H9 (cell line): ENCODE measurements around the gene PTGFRN. TPM values are rescaled to one million over a fixed set of nuclear protein-coding genes. Genes with fewer than 3 reads are reported as not detected.

Experiments used
- DNase-seq: peaks from one replicate; pipeline ENCODE4 v3.0.0-alpha.2; 2017
- H2AFZ ChIP-seq: one replicate; pipeline ENCODE4 v1.6.1; 2013; ENCODE audit warnings: mild to moderate bottlenecking, low read length, control low read depth, moderate library complexity
- H2AK5ac ChIP-seq: 2 replicates; pipeline ENCODE4 v1.6.1; 2013; ENCODE audit warnings: low read length, control low read depth, mixed read lengths; ENCODE audit not compliant: insufficient read length
- H2BK120ac ChIP-seq: one replicate; pipeline ENCODE4 v1.6.1; 2013; ENCODE audit warnings: low read depth, mild to moderate bottlenecking, low read length, control low read depth, inconsistent platforms; ENCODE audit not compliant: poor library complexity, severe bottlenecking
- H2BK12ac ChIP-seq: 2 replicates; pipeline ENCODE4 v1.6.1; 2013; ENCODE audit warnings: low read length, control low read depth, mixed read lengths, low read depth; ENCODE audit not compliant: insufficient read length
- H2BK15ac ChIP-seq: 2 replicates; pipeline ENCODE4 v1.6.1; 2013; ENCODE audit warnings: low read depth, low read length, control low read depth
- H2BK20ac ChIP-seq: one replicate; pipeline ENCODE4 v1.6.1; 2013; ENCODE audit warnings: low read depth, mild to moderate bottlenecking, low read length, control low read depth, inconsistent platforms; ENCODE audit not compliant: poor library complexity, severe bottlenecking
- H2BK5ac ChIP-seq: 2 replicates; pipeline ENCODE4 v1.6.1; 2013; ENCODE audit warnings: low read length, control low read depth, mixed read lengths; ENCODE audit not compliant: insufficient read length
- H3K14ac ChIP-seq: 2 replicates; pipeline ENCODE4 v1.6.1; 2013; ENCODE audit warnings: low read length, control low read depth; ENCODE audit not compliant: insufficient read depth
- H3K18ac ChIP-seq: 2 replicates; pipeline ENCODE4 v1.6.1; 2013; ENCODE audit warnings: low read depth, mild to moderate bottlenecking, mixed read lengths, low read length, control low read depth; ENCODE audit not compliant: insufficient read length
- H3K23ac ChIP-seq: 2 replicates; pipeline ENCODE4 v1.6.1; 2013; ENCODE audit warnings: low read length, control low read depth, mixed read lengths, low read depth; ENCODE audit not compliant: insufficient read length
- H3K23me2 ChIP-seq: 2 replicates; pipeline ENCODE4 v1.6.1; 2013; ENCODE audit warnings: low read depth, mild to moderate bottlenecking, mixed read lengths, low read length, control low read depth; ENCODE audit not compliant: insufficient read length, poor library complexity, severe bottlenecking
- H3K27ac ChIP-seq: 2 replicates; pipeline ENCODE4 v1.5.1; 2013; ENCODE audit warnings: low read length, control low read depth, mixed read lengths, low read depth; ENCODE audit not compliant: insufficient read length
- H3K27me3 ChIP-seq: 2 replicates; pipeline ENCODE4 v1.6.1; 2013; ENCODE audit warnings: low read length, control low read depth, inconsistent platforms; ENCODE audit not compliant: insufficient read depth
- H3K4ac ChIP-seq: 2 replicates; pipeline ENCODE4 v1.6.1; 2013; ENCODE audit warnings: low read depth, mild to moderate bottlenecking, control low read depth, inconsistent platforms, low read length, moderate library complexity
- H3K4me1 ChIP-seq: 2 replicates; pipeline ENCODE4 v1.6.1; 2013; ENCODE audit warnings: low read length, control low read depth, inconsistent platforms; ENCODE audit not compliant: insufficient read depth
- H3K4me2 ChIP-seq: 2 replicates; pipeline ENCODE4 v1.6.1; 2013; ENCODE audit warnings: low read length, control low read depth, mixed read lengths; ENCODE audit not compliant: insufficient read length, insufficient read depth
- H3K56ac ChIP-seq: 2 replicates; pipeline ENCODE4 v1.6.1; 2013; ENCODE audit warnings: low read depth, mild to moderate bottlenecking, mixed read lengths, low read length, control low read depth; ENCODE audit not compliant: insufficient read length
- H3K79me1 ChIP-seq: 2 replicates; pipeline ENCODE4 v1.6.1; 2013; ENCODE audit warnings: low read depth, mild to moderate bottlenecking, moderate library complexity, low read length, control low read depth, inconsistent platforms; ENCODE audit not compliant: insufficient read depth, poor library complexity, severe bottlenecking
- H3K79me2 ChIP-seq: 2 replicates; pipeline ENCODE4 v1.6.1; 2013; ENCODE audit warnings: low read length, control low read depth, inconsistent platforms; ENCODE audit not compliant: insufficient read depth
- H3K9ac ChIP-seq: 2 replicates; pipeline ENCODE4 v1.6.1; 2013; ENCODE audit warnings: low read length, control low read depth, mixed read lengths; ENCODE audit not compliant: insufficient read length; ENCODE audit errors: extremely low read depth
- H3K9me3 ChIP-seq: one replicate; pipeline ENCODE4 v1.6.1; 2013; ENCODE audit warnings: low read depth, low read length, inconsistent platforms; ENCODE audit not compliant: control insufficient read depth
- H3T11ph ChIP-seq: one replicate; pipeline ENCODE4 v1.6.1; 2013; ENCODE audit warnings: mild to moderate bottlenecking, low read length, control low read depth, inconsistent platforms
- H4K20me1 ChIP-seq: one replicate; pipeline ENCODE4 v1.6.1; 2013; ENCODE audit not compliant: control insufficient read depth, insufficient read length, insufficient read depth
- H4K5ac ChIP-seq: 2 replicates; pipeline ENCODE4 v1.6.1; 2013; ENCODE audit warnings: low read depth, mild to moderate bottlenecking, mixed read lengths, low read length, control low read depth; ENCODE audit not compliant: insufficient read length
- H4K8ac ChIP-seq: replicated peaks from 2 replicates; pipeline ENCODE4 v1.6.1; 2013; ENCODE audit warnings: low read length, control low read depth, mixed read lengths, low read depth; ENCODE audit not compliant: insufficient read length
- H4K91ac ChIP-seq: 2 replicates; pipeline ENCODE4 v1.6.1; 2013; ENCODE audit warnings: low read depth, mild to moderate bottlenecking, moderate library complexity, mixed read lengths, low read length, control low read depth; ENCODE audit not compliant: insufficient read length
- H3K27ac Mint-ChIP-seq, 3 experiments: 2 replicates in 2 of 3; 3 replicates in 1 of 3; pipeline ENCODE4 v1.8.0; 2020 to 2021; ENCODE audit warnings: mixed read lengths in 3 of 3, mild to moderate bottlenecking in 1 of 3, moderate library complexity in 1 of 3
- H3K27me3 Mint-ChIP-seq: 2 replicates; pipeline ENCODE4 v1.8.0; 2021; ENCODE audit warnings: low read depth, mild to moderate bottlenecking, moderate library complexity, mixed read lengths
- H3K36me3 Mint-ChIP-seq, 3 experiments: 2 replicates in 2 of 3; 3 replicates in 1 of 3; pipeline ENCODE4 v1.8.0; 2020 to 2021; ENCODE audit warnings: low read depth in 3 of 3, mixed read lengths in 3 of 3; ENCODE audit not compliant: insufficient read depth in 1 of 3
- H3K4me1 Mint-ChIP-seq, 2 experiments: 2 replicates each; pipeline ENCODE4 v1.8.0; 2020; ENCODE audit warnings: mixed read lengths in 2 of 2
- H3K4me3 Mint-ChIP-seq, 2 experiments: 2 replicates in 1 of 2; 3 replicates in 1 of 2; pipeline ENCODE4 v1.8.0; 2020 to 2021; ENCODE audit warnings: mild to moderate bottlenecking in 2 of 2, mixed read lengths in 2 of 2, moderate library complexity in 1 of 2
- H3K9me3 Mint-ChIP-seq, 2 experiments: 2 replicates in 1 of 2; 3 replicates in 1 of 2; pipeline ENCODE4 v1.8.0; 2020; ENCODE audit warnings: mild to moderate bottlenecking in 2 of 2, mixed read lengths in 2 of 2, moderate library complexity in 1 of 2
- CTCF ChIP-seq: fragments of 200-600 bp; sonication (generic); conservative IDR thresholded peaks from 3 replicates; pipeline ENCODE4 v1.8.0; 2021; ENCODE audit warnings: antibody characterized with exemption, mild to moderate bottlenecking
- WGBS: extraction: QIAGEN DNeasy Blood & Tissue Kit; methylation state at CpG from one replicate; pipeline ENCODE4 v1.1.7; 2013; ENCODE audit warnings: missing lambda C conversion rate, low lambda C conversion rate, mixed read lengths; ENCODE audit not compliant: insufficient read length; ENCODE audit errors: extremely low coverage; 5-methylcytosine and 5-hydroxymethylcytosine counted together
- total RNA-seq: library from RNA; stranded (reverse); gene quantifications from 2 replicates; pipeline ENCODE4 v1.2.1, GENCODE V29; 2021

Gene PTGFRN
- total RNA-seq, 1 experiment from 2014 or later, result 26.3 TPM

GRCh38 chr1:117000142-117000541 lies 90.4 kb downstream of the PTGFRN start:
- Histone ChIP-seq H2BK5ac (no peak overlapping the region), H3K4ac (no peak overlapping the region), H2BK120ac (no peak overlapping the region), H2AK5ac (no peak overlapping the region), H3K56ac (no peak overlapping the region), H2BK12ac (no peak overlapping the region), H2AFZ (no peak overlapping the region), H3K27ac (no peak overlapping the region), H3T11ph (no peak overlapping the region), H3K14ac (no peak overlapping the region), H2BK15ac (no peak overlapping the region), H4K20me1 (no peaks in the 10 kb centered on the region), H3K18ac (no peak overlapping the region), H2BK20ac (no peak overlapping the region), H3K27me3 (no peaks in the 10 kb centered on the region; the same call in 1 of the 2 replicates), H3K9me3 (no peaks in the 10 kb centered on the region), H4K5ac (no peak overlapping the region), H3K9ac (no peak overlapping the region), H4K8ac (no peak overlapping the region), H3K79me1 (no peaks in the 10 kb centered on the region), H3K4me1 (peaks cover 5% of the 10 kb centered on the region; the same call in 1 of the 2 replicates), H3K23ac (no peak overlapping the region), H3K4me2 (no peak overlapping the region), H3K79me2 (no peaks in the 10 kb centered on the region), H4K91ac (no peak overlapping the region), H3K23me2 (no peaks in the 10 kb centered on the region)
- Mint-ChIP-seq H3K36me3 (no peaks in the 10 kb centered on the region), H3K9me3 (no peaks in the 10 kb centered on the region), H3K4me1 (peaks cover 17 to 22% of the 10 kb centered on the region in 2 experiments), H3K27me3 (peaks cover 2% of the 10 kb centered on the region; the same call in 1 of the 2 replicates), H3K4me3 (no peak overlapping the region), H3K27ac (no peak overlapping the region)
- no peak for TF ChIP-seq CTCF
- no CpG with 5 or more reads among the region's 2 CpGs for WGBS
- DNase-seq, result no peak
